OCI-LY1 (cell line): ENCODE data around the gene PPM1E.

Experiments used
- H2AFZ ChIP-seq: fragments of 200-600 bp; sonication (generic), shearing (Covaris generic); 2 replicates; pipeline ENCODE4 v1.6.0; 2014; ENCODE audit warnings: antibody characterized with exemption, mild to moderate bottlenecking, low read length
- H3F3A ChIP-seq: fragments of 200-600 bp; sonication (generic), shearing (Covaris generic); 2 replicates; pipeline ENCODE4 v1.6.0; 2014; ENCODE audit warnings: mild to moderate bottlenecking, antibody characterized with exemption, low read length, moderate library complexity; ENCODE audit not compliant: insufficient read depth
- H3K27ac ChIP-seq: fragments of 200-600 bp; sonication (generic); 2 replicates; pipeline ENCODE4 v1.5.1; 2014; ENCODE audit warnings: low read length, mixed run types, mild to moderate bottlenecking, low read depth; ENCODE audit not compliant: poor library complexity, severe bottlenecking
- H3K27me3 ChIP-seq: fragments of 200-600 bp; sonication (generic); 2 replicates; pipeline ENCODE4 v1.6.0; 2014; ENCODE audit warnings: antibody characterized with exemption, mild to moderate bottlenecking, low read length, moderate library complexity; ENCODE audit not compliant: insufficient read depth
- H3K36me3 ChIP-seq: fragments of 200-600 bp; sonication (generic); 2 replicates; pipeline ENCODE4 v1.6.1; 2014; ENCODE audit warnings: mild to moderate bottlenecking, antibody characterized with exemption, low read length, moderate library complexity, mixed read lengths; ENCODE audit not compliant: insufficient read depth
- H3K4me1 ChIP-seq: fragments of 200-600 bp; sonication (generic); 2 replicates; pipeline ENCODE4 v1.5.1; 2014; ENCODE audit warnings: mild to moderate bottlenecking, low read length, moderate library complexity; ENCODE audit not compliant: insufficient read depth, severe bottlenecking
- H3K4me2 ChIP-seq: fragments of 200-600 bp; sonication (generic), shearing (Covaris generic); 2 replicates; pipeline ENCODE4 v1.6.1; 2014; ENCODE audit warnings: low read length
- H3K4me3 ChIP-seq: fragments of 200-600 bp; sonication (generic); 2 replicates; pipeline ENCODE4 v1.5.1; 2014; ENCODE audit warnings: low read length, low read depth, mild to moderate bottlenecking, mixed read lengths; ENCODE audit not compliant: poor library complexity, severe bottlenecking
- H3K79me2 ChIP-seq: fragments of 200-600 bp; shearing (Covaris generic); 2 replicates; pipeline ENCODE4 v1.6.1; 2016; ENCODE audit warnings: mixed run types, low read length, mixed read lengths; ENCODE audit not compliant: insufficient read depth
- H3K9ac ChIP-seq: fragments of 200-600 bp; sonication (generic), shearing (Covaris generic); 2 replicates; pipeline ENCODE4 v1.6.1; 2014; ENCODE audit warnings: mild to moderate bottlenecking, low read length, mixed read lengths
- H3K9me2 ChIP-seq: fragments of 200-600 bp; sonication (generic), shearing (Covaris generic); 2 replicates; pipeline ENCODE4 v1.6.1; 2014; ENCODE audit warnings: low read depth, mild to moderate bottlenecking, low read length, mixed read lengths
- H3K9me3 ChIP-seq: fragments of 200-600 bp; shearing (Covaris generic); 2 replicates; pipeline ENCODE4 v1.6.1; 2014; ENCODE audit warnings: low read length, mixed read lengths
- H4K20me1 ChIP-seq: fragments of 200-600 bp; sonication (generic), shearing (Covaris generic); 2 replicates; pipeline ENCODE4 v1.6.0; 2016; ENCODE audit warnings: mild to moderate bottlenecking, low read length; ENCODE audit not compliant: insufficient read depth
- EZH2 ChIP-seq: fragments of 200-600 bp; sonication (generic), shearing (Covaris generic); IDR thresholded peaks from 2 replicates; pipeline ENCODE4 v1.8.0; 2017; ENCODE audit warnings: borderline replicate concordance, mixed run types, mild to moderate bottlenecking, antibody characterized with exemption, low read length, moderate library complexity, mixed read lengths
- TF ChIP-seq, protein P1 (sequence below): fragments of 200-600 bp; sonication (generic), shearing (Covaris generic); IDR thresholded peaks from 2 replicates; pipeline ENCODE4 v1.5.1; 2017; ENCODE audit warnings: mild to moderate bottlenecking, antibody characterized with exemption, low read length, moderate library complexity, mixed read lengths

PPM1E gene

DNA sequence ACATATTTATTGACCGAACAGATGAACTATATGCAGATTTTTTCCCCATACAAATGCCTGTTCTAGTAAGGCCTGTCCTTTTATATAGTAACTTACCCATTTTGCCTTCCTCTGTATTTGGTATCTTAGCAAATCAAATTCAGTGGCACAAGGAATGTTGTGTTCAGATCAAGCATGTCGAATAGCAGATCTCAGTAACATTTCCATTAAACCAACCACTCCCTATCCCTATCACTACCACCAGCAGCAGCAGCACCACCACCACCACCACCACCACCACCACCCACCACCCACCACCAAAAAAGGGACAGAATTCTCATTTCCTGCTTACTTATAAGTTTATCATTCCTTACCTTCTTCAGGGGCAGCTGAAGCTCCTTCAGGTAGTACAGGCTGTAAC, 256.3 kb downstream of the PPM1E start:
- Histone ChIP-seq H3K9me3 (no peaks in the 10 kb centered on the region), H3K4me3 (no peak overlapping the region), H2AFZ (no peak overlapping the region), H3K27ac (no peak overlapping the region), H4K20me1 (no peaks in the 10 kb centered on the region), H3K27me3 (no peaks in the 10 kb centered on the region), H3K79me2 (no peaks in the 10 kb centered on the region), H3F3A (no peaks in the 10 kb centered on the region), H3K4me2 (no peak overlapping the region), H3K36me3 (peaks cover 28% of the 10 kb centered on the region), H3K4me1 (no peaks in the 10 kb centered on the region), H3K9ac (no peak overlapping the region), H3K9me2 (no peaks in the 10 kb centered on the region)
- TF ChIP-seq EZH2, result no peak
- TF ChIP-seq, protein P1, sequence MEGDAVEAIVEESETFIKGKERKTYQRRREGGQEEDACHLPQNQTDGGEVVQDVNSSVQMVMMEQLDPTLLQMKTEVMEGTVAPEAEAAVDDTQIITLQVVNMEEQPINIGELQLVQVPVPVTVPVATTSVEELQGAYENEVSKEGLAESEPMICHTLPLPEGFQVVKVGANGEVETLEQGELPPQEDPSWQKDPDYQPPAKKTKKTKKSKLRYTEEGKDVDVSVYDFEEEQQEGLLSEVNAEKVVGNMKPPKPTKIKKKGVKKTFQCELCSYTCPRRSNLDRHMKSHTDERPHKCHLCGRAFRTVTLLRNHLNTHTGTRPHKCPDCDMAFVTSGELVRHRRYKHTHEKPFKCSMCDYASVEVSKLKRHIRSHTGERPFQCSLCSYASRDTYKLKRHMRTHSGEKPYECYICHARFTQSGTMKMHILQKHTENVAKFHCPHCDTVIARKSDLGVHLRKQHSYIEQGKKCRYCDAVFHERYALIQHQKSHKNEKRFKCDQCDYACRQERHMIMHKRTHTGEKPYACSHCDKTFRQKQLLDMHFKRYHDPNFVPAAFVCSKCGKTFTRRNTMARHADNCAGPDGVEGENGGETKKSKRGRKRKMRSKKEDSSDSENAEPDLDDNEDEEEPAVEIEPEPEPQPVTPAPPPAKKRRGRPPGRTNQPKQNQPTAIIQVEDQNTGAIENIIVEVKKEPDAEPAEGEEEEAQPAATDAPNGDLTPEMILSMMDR, result no peak

DNA sequence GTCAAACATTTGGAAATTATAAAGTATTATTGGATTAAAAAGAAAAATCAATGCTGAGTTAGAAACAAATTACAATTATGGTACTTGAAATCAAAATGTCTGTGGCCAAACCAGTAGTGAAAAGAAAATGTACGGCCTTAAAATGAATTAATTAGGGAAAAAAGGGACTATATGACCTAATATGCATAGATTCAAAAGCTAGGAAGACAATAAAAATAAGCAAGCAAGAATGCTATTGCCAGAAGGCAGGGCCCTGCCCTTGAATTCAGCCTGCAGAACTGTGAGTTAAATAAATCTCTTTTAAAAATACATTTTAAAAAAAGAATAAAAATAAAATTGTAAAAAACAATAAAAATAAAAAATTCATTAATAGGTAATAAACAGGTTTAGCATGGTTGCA, 262.4 kb downstream of the PPM1E start:
- Histone ChIP-seq H3K36me3 (peaks cover 22% of the 10 kb centered on the region), H3K79me2 (no peaks in the 10 kb centered on the region), H3K27me3 (no peaks in the 10 kb centered on the region), H3K9ac (no peak overlapping the region), H3K27ac (no peak overlapping the region), H3K9me3 (no peaks in the 10 kb centered on the region), H3K4me2 (no peak overlapping the region), H3K4me3 (no peak overlapping the region), H2AFZ (no peak overlapping the region), H4K20me1 (no peaks in the 10 kb centered on the region), H3K9me2 (no peaks in the 10 kb centered on the region), H3K4me1 (no peaks in the 10 kb centered on the region), H3F3A (no peaks in the 10 kb centered on the region)
- TF ChIP-seq EZH2, result no peak
- TF ChIP-seq, protein P1, result no peak

DNA sequence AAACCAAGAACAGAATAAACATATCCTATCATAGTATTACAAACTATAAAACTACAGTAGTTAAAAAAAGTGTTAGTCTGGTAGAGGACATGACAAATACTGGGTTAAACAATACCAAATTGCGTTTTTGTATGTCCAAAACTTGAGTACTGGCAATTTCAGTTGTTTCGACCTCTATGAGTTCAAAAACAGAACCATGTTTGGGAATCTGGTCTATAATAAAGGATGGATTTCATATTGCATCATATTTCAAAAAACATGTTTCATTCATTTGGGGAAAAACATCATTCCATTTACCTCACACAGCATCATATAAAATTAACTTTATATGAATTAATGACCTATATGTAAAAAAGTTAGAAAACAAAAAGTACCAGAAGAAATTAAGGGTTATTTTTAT, 269.3 kb downstream of the PPM1E start:
- TF ChIP-seq, protein P1, result no peak
- TF ChIP-seq EZH2, result no peak
- H3K9me2 ChIP-seq, result no peaks in the 10 kb centered on the region
- H3K4me3 ChIP-seq, result no peak overlapping the region

More for the DNA sequence above, 269.3 kb downstream of the PPM1E start:
- Histone ChIP-seq H3K9ac (no peak overlapping the region), H3K27me3 (no peaks in the 10 kb centered on the region), H3K4me2 (no peak overlapping the region), H2AFZ (no peak overlapping the region), H3K79me2 (no peaks in the 10 kb centered on the region), H4K20me1 (no peaks in the 10 kb centered on the region), H3K4me1 (peaks cover 9% of the 10 kb centered on the region), H3K27ac (no peak overlapping the region), H3F3A (no peaks in the 10 kb centered on the region), H3K9me3 (no peaks in the 10 kb centered on the region), H3K36me3 (peaks cover 47% of the 10 kb centered on the region)
